HAP-1 (cell line): Measurements from ENCODE around the gene NTRK2.
A peak's percentile ranks its signal among the peaks of the same experiment; 100 is the strongest.

Experiments used
- DNase-seq, 2 experiments: peaks; one replicate each; pipeline ENCODE4 v3.0.0-alpha.2; 2016 to 2020; ENCODE audit warnings: low spot score in 2 of 2
- H3K27me3 ChIP-seq: fragments of 250-450 bp; sonication (Bioruptor Pico); 2 replicates; pipeline ENCODE4 v1.5.1; 2020; ENCODE audit warnings: low read depth, mild to moderate bottlenecking, moderate library complexity
- H3K36me3 ChIP-seq: fragments of 250-450 bp; sonication (Bioruptor Pico); replicated peaks from 2 replicates; pipeline ENCODE4 v1.5.1; 2020; ENCODE audit warnings: mild to moderate bottlenecking
- H3K4me1 ChIP-seq: fragments of 250-450 bp; sonication (Bioruptor Pico); 2 replicates; pipeline ENCODE4 v1.5.1; 2020; ENCODE audit warnings: mild to moderate bottlenecking
- H3K4me3 ChIP-seq: fragments of 250-450 bp; sonication (Bioruptor Pico); 2 replicates; pipeline ENCODE4 v1.5.1; 2020; ENCODE audit warnings: mild to moderate bottlenecking, moderate library complexity
- H3K9me3 ChIP-seq: fragments of 250-450 bp; sonication (Bioruptor Pico); 2 replicates; pipeline ENCODE4 v1.5.1; 2020; ENCODE audit warnings: mild to moderate bottlenecking, moderate library complexity
- in situ Hi-C: fragments of 300-500 bp; cut with MboI; formaldehyde crosslinking; loops from 3 replicates; pipeline ENCODE4 v1.14.3; 2020; ENCODE audit warnings: low sequenced_read_pairs, inconsistent platforms, mixed read lengths

NTRK2 gene

DNA sequence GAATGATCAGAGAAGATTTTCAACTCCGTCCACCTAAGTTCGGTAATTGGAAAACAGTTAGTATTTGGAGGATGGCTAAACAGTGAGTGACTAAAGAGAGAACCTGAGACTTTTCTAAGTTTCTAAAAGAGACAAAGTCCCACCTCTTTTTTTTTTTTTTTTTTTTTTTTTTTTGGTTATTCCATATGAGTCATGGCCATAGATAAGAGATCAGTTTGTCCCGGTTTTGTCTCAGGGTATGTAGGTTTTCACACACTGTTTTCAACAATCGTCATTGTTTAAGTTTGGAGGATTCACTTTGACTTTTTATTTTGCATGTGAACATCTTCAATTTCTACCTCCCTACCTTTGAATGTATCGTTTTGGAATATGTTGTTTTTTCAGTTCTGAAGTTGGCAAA, 85.9 kb downstream of the NTRK2 start:
- no peaks in the 10 kb centered on the region for H3K36me3 ChIP-seq
- DNase-seq, result no peak
- in situ Hi-C loops, result no loop called here

DNA sequence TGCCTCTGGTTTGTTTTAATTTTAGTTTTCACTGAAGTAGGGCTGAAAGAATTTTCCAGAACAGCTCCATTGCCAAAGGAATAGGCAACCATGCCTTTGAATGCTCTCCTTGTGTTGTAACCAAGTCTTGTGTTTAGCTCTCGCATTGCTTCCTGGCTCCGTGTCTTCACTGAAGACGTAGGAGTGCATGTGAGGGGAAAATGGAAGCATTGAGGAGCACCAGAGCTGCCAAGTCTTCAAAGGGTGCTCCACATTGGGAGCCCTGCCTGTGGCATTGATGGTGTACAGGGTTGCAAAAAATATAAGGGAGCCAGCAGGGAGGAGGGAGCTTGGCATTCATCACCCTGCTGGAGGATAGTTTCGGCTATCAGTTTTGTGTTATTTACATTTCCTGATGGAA, 86.6 kb downstream of the NTRK2 start:
- no peak for DNase-seq
- no peaks in the 10 kb centered on the region for H3K9me3 ChIP-seq
- no peaks in the 10 kb centered on the region for H3K36me3 ChIP-seq
- H3K4me1 ChIP-seq, result no peaks in the 10 kb centered on the region
- H3K4me3 ChIP-seq, result no peak overlapping the region
- H3K27me3 ChIP-seq, result peaks cover 7% of the 10 kb centered on the region; the same call in 1 of the 2 replicates
- in situ Hi-C loops, result no loop called here

More for the DNA sequence above, 85.9 kb downstream of the NTRK2 start:
- Histone ChIP-seq H3K27me3 (peaks cover 7% of the 10 kb centered on the region; the same call in 1 of the 2 replicates), H3K4me3 (no peak overlapping the region), H3K4me1 (no peaks in the 10 kb centered on the region), H3K9me3 (no peaks in the 10 kb centered on the region)

DNA sequence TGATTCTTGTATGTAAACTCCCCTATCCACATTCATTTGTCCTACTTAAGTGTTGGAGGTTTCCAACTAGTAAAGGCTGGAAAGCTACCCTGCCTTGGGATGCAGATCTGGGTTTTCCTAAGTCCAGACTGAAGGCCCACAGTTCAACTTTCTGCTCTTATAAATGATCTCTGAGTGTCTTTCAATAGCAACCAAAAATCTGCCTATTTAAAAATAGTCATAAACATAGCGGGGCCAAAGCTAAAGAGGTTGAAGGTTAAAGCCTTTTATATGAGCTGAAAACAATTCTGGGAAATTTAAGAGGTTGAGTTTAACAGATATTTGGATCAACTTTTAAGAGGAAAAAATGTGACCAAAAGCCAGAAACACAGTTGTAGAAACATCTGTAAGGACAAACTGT, 87.2 kb downstream of the NTRK2 start:
- Histone ChIP-seq H3K9me3 (no peaks in the 10 kb centered on the region), H3K27me3 (peaks cover 7% of the 10 kb centered on the region; the same call in 1 of the 2 replicates), H3K4me1 (no peaks in the 10 kb centered on the region), H3K36me3 (no peaks in the 10 kb centered on the region), H3K4me3 (no peak overlapping the region)
- in situ Hi-C loops, result no loop called here
- DNase-seq, result no peak

DNA sequence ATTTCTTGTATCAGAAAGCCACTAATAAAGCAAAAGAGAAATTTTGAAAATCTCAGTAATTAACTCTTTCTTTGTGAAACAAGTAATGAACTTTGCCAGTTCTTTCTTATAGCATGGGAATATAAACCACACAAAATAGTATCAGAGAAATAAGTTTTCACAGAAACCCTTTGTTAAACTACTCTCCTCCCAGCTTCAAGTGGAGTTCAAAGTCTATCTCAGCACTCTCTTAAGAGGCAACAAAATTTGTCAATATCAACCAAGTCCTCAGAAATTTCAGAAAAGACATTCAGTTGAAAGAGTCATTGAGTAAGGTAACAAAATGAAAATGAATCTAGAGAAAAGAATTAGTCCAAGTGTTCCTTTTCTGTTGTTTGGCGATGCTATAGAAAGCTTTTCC, 89.3 kb downstream of the NTRK2 start:
- H3K36me3 ChIP-seq, result no peaks in the 10 kb centered on the region
- no peak overlapping the region for H3K4me3 ChIP-seq
- no peaks in the 10 kb centered on the region for H3K9me3 ChIP-seq
- in situ Hi-C loops, result no loop called here
- peaks cover 7% of the 10 kb centered on the region; the same call in 1 of the 2 replicates for H3K27me3 ChIP-seq
- no peak for DNase-seq
- no peaks in the 10 kb centered on the region for H3K4me1 ChIP-seq

DNA sequence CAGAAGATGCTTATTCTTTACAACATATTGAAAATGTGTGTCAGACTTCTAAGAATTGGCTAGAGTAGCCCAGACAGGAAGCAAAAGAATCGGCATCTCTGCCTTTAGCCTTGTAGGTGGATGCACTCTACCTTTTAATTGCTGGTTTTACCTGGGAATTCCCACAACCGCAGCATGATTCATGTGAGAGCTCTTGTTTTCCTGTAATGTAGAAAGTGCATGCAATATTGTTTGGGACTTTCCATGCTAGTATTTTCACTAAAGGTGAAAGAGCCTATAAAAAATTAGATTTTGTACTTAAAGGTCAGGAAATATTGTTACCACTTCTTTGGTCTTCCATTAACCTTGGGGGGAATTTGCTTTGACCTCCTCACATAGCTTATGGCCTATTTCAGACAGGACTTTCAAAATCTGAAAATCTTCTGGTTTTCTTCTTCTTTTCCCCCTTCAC, 89.8 kb downstream of the NTRK2 start:
- Histone ChIP-seq H3K36me3 (no peaks in the 10 kb centered on the region), H3K27me3 (peaks cover 7% of the 10 kb centered on the region; the same call in 1 of the 2 replicates), H3K4me1 (no peaks in the 10 kb centered on the region), H3K4me3 (no peak overlapping the region), H3K9me3 (no peaks in the 10 kb centered on the region)
- in situ Hi-C loops, result no loop called here
- no peak for DNase-seq

DNA sequence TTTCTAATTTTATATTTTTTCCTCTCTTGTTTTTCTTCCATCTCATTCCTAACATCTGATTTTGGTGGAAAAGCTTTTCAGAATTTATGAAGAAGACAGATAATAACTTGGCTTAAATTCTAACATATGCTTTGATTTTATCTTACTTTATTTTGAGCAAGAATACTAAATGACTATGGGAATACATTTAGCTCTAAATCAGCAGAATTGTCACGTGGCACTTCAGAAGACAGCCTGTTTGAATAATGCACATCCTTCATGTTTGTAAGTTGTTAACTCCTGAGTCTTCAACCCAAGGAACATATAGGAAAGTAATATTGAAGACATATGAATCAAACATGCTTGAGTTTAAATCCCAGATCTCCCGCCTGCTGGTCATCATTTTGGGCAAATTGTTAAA, 90.3 kb downstream of the NTRK2 start:
- peaks cover 7% of the 10 kb centered on the region; the same call in 1 of the 2 replicates for H3K27me3 ChIP-seq
- no peak overlapping the region for H3K4me3 ChIP-seq
- in situ Hi-C loops, result no loop called here
- H3K36me3 ChIP-seq, result no peaks in the 10 kb centered on the region
- no peak for DNase-seq
- no peaks in the 10 kb centered on the region for H3K9me3 ChIP-seq
- no peaks in the 10 kb centered on the region for H3K4me1 ChIP-seq

DNA sequence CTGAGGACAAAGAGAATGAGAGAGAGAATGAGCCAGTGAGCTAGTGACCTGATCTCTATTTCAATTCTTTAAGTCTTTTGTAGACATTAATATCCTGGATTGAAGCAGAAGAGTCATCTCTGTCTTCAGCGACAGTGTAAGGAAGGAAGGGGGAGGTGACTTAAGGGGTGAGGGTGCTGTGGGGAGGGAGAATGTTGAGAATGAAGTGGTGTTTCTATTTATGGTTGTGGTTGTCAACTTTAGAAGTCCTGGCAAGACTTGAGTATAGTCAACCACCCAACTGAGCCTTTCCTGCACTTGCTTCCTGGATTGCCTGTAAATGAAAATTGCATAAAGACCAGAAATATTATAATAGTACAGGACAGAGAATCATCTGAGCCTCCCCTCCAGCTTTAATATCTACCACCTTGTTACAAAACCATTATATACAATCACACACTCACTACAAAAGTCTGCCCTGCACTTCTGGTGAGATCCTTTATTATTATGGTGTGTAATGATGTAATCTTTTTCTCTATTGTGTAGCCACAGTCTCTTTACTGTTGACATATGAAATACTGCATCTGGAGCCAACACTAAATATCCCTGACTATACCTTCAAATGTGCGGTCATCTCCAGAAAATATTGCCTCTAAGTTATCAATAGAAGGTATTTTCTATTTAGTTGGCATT, 91.7 kb downstream of the NTRK2 start:
- H3K36me3 ChIP-seq, result no peaks in the 10 kb centered on the region
- H3K4me1 ChIP-seq, result no peaks in the 10 kb centered on the region
- H3K9me3 ChIP-seq, result no peaks in the 10 kb centered on the region
- no peak overlapping the region for H3K4me3 ChIP-seq
- peaks cover 7% of the 10 kb centered on the region; the same call in 1 of the 2 replicates for H3K27me3 ChIP-seq
- in situ Hi-C loops, result no loop called here
- DNase-seq, result no peak

DNA sequence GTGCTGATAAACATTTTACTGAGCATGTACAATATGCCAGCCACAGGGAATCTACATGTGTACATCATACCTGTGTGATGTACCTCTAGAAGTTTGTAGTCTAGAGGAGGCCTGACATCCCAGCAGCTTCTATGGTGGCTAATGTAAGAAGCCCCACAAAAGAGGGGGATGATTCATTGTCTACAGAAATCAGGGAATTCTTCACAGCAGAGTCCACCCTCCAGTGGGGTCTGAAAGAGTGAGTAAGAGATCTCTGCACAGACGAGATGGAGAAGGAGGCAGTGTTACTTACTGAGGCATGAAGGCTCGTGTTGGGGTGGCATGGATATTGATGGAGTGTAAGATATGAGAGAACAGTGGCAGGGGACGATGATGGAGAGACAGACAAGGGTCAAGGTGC, 103.0 kb downstream of the NTRK2 start:
- Histone ChIP-seq H3K27me3 (peaks cover 7% of the 10 kb centered on the region; the same call in 1 of the 2 replicates), H3K9me3 (no peaks in the 10 kb centered on the region), H3K4me3 (no peak overlapping the region), H3K4me1 (no peaks in the 10 kb centered on the region), H3K36me3 (no peaks in the 10 kb centered on the region)
- in situ Hi-C loops, result no loop called here
- DNase-seq, result no peak

DNA sequence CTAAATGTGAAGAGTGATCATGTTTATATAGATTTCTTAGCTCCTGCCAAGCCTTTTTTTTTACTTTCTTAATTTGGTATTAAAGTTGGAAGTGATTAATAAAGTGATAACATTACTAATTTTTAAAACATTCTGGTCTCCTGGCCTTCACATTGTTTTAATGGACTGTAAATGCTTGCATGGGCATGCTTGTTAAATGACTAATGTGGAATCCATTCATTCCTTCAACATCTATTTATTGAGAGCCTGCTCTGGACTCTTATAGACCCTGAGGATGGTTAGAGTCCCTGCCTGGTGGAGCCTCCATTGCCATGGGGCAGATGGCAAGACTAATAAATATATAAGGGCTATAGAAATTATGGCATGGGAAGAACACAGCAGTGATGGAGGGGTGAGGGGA, 103.5 kb downstream of the NTRK2 start:
- Histone ChIP-seq H3K4me3 (no peak overlapping the region), H3K27me3 (peaks cover 10% of the 10 kb centered on the region; the same call in 1 of the 2 replicates), H3K9me3 (no peaks in the 10 kb centered on the region), H3K4me1 (no peaks in the 10 kb centered on the region), H3K36me3 (no peaks in the 10 kb centered on the region)
- in situ Hi-C loops, result no loop called here
- no peak for DNase-seq

DNA sequence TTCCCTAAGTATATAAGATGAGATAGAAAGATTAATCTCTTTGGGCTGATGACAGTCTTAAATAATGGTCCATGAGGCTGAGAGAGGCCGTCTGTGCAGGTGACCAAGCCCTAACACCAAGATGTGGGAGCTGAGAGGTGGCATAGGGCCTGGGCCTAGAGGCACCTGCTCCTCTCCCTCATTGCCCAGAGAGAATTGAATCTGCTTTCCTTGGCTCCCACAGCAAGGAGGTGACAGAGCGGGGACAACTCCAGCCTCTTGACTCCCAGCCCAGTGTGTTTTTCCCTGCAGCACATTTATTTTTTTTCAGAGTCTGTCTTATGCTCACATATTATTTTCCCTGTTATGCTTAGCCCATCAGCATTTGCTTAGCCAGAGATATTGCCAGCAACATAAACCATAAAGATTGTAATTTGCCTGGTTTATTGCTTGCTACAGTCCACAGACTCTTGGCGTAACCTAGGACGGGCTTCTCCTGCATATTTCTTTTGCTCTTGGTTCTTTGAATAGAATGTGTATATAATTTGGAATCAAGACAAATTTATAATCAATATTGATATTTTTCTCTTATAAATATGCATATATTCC, 105.6 kb downstream of the NTRK2 start:
- in situ Hi-C loops, result no loop called here
- Histone ChIP-seq H3K36me3 (no peaks in the 10 kb centered on the region), H3K9me3 (no peaks in the 10 kb centered on the region), H3K4me1 (no peaks in the 10 kb centered on the region), H3K27me3 (peaks cover 10% of the 10 kb centered on the region; the same call in 1 of the 2 replicates), H3K4me3 (no peak overlapping the region)
- no peak for DNase-seq

DNA sequence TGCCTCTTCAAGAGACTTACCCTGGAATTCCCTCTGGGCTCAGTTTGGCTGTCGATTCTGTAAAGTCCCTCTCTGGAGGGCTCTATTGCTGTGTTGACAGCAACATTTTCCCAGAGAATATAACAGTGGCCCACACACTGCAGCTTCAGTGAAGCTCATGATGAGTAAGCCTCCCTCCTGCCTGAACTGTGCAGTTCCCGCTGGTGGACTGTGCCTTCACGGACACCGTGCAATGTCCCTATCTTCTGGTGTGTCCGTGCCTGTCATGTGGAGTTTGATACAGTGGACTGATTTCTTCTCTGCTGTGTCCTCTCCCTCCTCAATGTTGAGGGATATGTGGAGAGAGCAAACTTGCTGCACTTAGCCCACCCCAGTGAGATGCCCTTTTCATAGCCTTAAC, 109.0 kb downstream of the NTRK2 start:
- DNase-seq, result no peak
- H3K27me3 ChIP-seq, result peaks cover 10% of the 10 kb centered on the region; the same call in 1 of the 2 replicates
- no peaks in the 10 kb centered on the region for H3K9me3 ChIP-seq
- no peaks in the 10 kb centered on the region for H3K4me1 ChIP-seq
- in situ Hi-C loops, result no loop called here
- H3K36me3 ChIP-seq, result no peaks in the 10 kb centered on the region
- H3K4me3 ChIP-seq, result no peak overlapping the region

DNA sequence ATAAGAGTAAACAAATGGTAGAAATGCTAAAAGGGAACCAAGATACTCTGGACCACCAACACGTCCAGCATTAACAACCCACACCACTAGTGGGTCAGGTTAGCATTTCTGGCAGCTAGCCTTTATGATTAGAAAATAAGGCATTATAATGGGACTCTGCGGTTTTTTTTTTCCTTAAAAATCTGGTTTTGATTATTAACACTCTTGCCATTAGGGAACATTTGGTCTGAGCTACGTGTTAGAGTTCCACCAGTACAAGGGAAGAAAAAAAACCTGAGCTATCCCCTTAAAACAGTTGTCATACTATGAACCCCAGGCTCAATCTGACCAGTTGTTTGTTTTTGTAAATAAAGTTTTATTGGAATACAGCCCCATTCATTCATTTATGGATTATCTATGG, 110.4 kb downstream of the NTRK2 start:
- no peak for DNase-seq
- Histone ChIP-seq H3K4me3 (no peak overlapping the region), H3K36me3 (no peaks in the 10 kb centered on the region), H3K27me3 (peaks cover 7% of the 10 kb centered on the region; the same call in 1 of the 2 replicates), H3K4me1 (no peaks in the 10 kb centered on the region), H3K9me3 (no peaks in the 10 kb centered on the region)
- in situ Hi-C loops, result no loop called here

DNA sequence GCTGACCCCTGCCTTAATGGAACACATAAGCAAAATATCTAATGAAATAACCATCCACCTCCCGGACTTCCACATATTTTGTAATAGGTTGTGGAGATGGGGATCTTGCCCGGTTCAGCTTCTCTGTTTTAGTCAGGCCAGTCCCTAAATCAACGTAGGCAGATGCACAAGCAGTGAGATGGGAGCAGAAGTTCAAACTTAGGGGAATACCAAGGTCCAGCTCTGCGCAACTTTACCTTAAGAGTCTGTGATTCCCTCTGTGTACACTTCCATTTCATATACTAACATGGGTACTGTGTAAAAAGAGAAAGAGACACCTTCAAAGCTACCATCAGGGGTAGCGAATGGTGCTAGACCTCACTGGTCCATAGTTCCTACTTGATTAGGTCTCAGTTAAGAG, 110.9 kb downstream of the NTRK2 start:
- H3K4me1 ChIP-seq, result no peaks in the 10 kb centered on the region
- no peak for DNase-seq
- H3K27me3 ChIP-seq, result 0 out of 2 replicates have a peak, but pooled peaks cover 7% of the 10 kb centered on the region
- no peaks in the 10 kb centered on the region for H3K36me3 ChIP-seq
- no peaks in the 10 kb centered on the region for H3K9me3 ChIP-seq
- in situ Hi-C loops, result no loop called here
- no peak overlapping the region for H3K4me3 ChIP-seq

DNA sequence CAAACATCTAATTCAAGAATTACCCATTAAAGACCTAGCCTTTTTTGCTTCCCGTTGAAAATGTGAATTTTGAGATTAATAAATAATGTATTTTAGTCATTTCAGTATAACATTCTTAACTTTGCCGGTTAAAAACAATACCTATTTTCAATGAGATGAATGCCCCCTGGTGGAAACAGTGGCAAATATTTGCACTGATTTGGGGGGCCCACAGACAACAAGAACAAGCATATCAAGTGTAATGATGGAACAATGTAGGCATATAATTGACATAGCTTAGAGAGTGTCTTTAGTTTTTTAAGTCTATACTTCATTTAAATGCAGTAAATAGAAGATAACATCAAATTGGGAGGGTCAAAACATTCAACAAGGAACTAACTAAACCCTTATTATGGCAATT, 111.9 kb downstream of the NTRK2 start:
- no peaks in the 10 kb centered on the region for H3K36me3 ChIP-seq
- in situ Hi-C loops, result no loop called here
- H3K4me3 ChIP-seq, result no peak overlapping the region
- 0 out of 2 replicates have a peak, but pooled peaks cover 7% of the 10 kb centered on the region for H3K27me3 ChIP-seq
- no peaks in the 10 kb centered on the region for H3K4me1 ChIP-seq
- DNase-seq, result peak in 1 of 2 experiments; percentile 28
- no peaks in the 10 kb centered on the region for H3K9me3 ChIP-seq
